ENCODE measurements around the gene EMP1.

EMP1 gene

GRCh38 chr12:13222076-13222475 lies 25.6 kb downstream of the EMP1 start:
- no peak for DNase-seq (ENCODE audit: low read depth)

GRCh38 chr12:13223179-13223804 lies 26.8 kb downstream of the EMP1 start:
- no peak for DNase-seq (ENCODE audit: low read depth)

- no peak for DNase-seq (ENCODE audit: low read depth)
Measured at GRCh38 chr12:13223941-13224340, 27.4 kb downstream of the EMP1 start.

GRCh38 chr12:13227191-13227590 lies 30.7 kb downstream of the EMP1 start:
- no peak for DNase-seq (ENCODE audit: low read depth)

GRCh38 chr12:13228579-13228978 lies 32.1 kb downstream of the EMP1 start:
- DNase-seq (ENCODE audit: low read depth): no peak

GRCh38 chr12:13229504-13229903 lies 33.0 kb downstream of the EMP1 start:
- DNase-seq (ENCODE audit: low read depth): no peak

- DNase-seq (ENCODE audit: low read depth): no peak
Measured at GRCh38 chr12:13230500-13230899, 34.0 kb downstream of the EMP1 start.

GRCh38 chr12:13233830-13234641 lies 37.5 kb downstream of the EMP1 start:
- peak; percentile 15 for DNase-seq (ENCODE audit: low read depth)

GRCh38 chr12:13238204-13238603 lies 41.7 kb downstream of the EMP1 start:
- DNase-seq (ENCODE audit: low read depth): no peak

- no peak for DNase-seq (ENCODE audit: low read depth)
Measured at GRCh38 chr12:13241833-13242488, 45.4 kb downstream of the EMP1 start.

- DNase-seq (ENCODE audit: low read depth): no peak
Measured at GRCh38 chr12:13242936-13243335, 46.4 kb downstream of the EMP1 start.

- no peak for DNase-seq (ENCODE audit: low read depth)
Measured at GRCh38 chr12:13243516-13244070, 47.1 kb downstream of the EMP1 start.

GRCh38 chr12:13247596-13247995 lies 51.1 kb downstream of the EMP1 start:
- no peak for DNase-seq (ENCODE audit: low read depth)

- DNase-seq (ENCODE audit: low read depth): no peak
Measured at GRCh38 chr12:13248964-13249363, 52.4 kb downstream of the EMP1 start.

GRCh38 chr12:13250416-13250815 lies 53.9 kb downstream of the EMP1 start:
- DNase-seq (ENCODE audit: low read depth): no peak

GRCh38 chr12:13251521-13251920 lies 55.0 kb downstream of the EMP1 start:
- DNase-seq (ENCODE audit: low read depth): no peak

- DNase-seq (ENCODE audit: low read depth): no peak
Measured at GRCh38 chr12:13252024-13252423, 55.5 kb downstream of the EMP1 start.

GRCh38 chr12:13252616-13253015 lies 56.1 kb downstream of the EMP1 start:
- DNase-seq (ENCODE audit: low read depth): no peak

GRCh38 chr12:13253966-13254760 lies 57.6 kb downstream of the EMP1 start:
- no peak for DNase-seq (ENCODE audit: low read depth)

GRCh38 chr12:13255792-13256691 lies 59.5 kb downstream of the EMP1 start:
- DNase-seq (ENCODE audit: low read depth): peak; percentile 68

GRCh38 chr12:13256692-13257045 lies 60.1 kb downstream of the EMP1 start:
- DNase-seq (ENCODE audit: low read depth): no peak
